Left renal pelvis (tissue), 4 donors: ENCODE measurements around the gene PPP6R3. TPM values are rescaled to one million over a fixed set of nuclear protein-coding genes. Genes with fewer than 3 reads are reported as not detected.

Experiments used
- DNase-seq, 4 donors: peaks; one replicate each; pipeline ENCODE4 v3.0.0-alpha.2; 2013; ENCODE audit warnings: low read depth in 4 of 4, low spot score in 3 of 4
- polyA plus RNA-seq, 4 donors: library from polyadenylated mRNA; unstranded; fragments of 120-200 nt; gene quantifications; one replicate each; pipeline ENCODE4 v1.2.1, GENCODE V29; 2013; ENCODE audit not compliant: insufficient read length in 4 of 4

Gene PPP6R3
- polyA plus RNA-seq, result 100 to 1,000 TPM in 2 of 4 donors, 10 to 100 TPM in 2; 69.0 to 114 (median 102) TPM

- peak in 2 of 4 donors; percentile 40 to 41 for DNase-seq
Observed at GRCh38 chr11:68460741-68461574, at the start of gene PPP6R3. Gene PPP6R3, plus strand, starts transcription at chr11:68460752. Its CDS starts 76,913 bp downstream, at chr11:68537665.

DNA sequence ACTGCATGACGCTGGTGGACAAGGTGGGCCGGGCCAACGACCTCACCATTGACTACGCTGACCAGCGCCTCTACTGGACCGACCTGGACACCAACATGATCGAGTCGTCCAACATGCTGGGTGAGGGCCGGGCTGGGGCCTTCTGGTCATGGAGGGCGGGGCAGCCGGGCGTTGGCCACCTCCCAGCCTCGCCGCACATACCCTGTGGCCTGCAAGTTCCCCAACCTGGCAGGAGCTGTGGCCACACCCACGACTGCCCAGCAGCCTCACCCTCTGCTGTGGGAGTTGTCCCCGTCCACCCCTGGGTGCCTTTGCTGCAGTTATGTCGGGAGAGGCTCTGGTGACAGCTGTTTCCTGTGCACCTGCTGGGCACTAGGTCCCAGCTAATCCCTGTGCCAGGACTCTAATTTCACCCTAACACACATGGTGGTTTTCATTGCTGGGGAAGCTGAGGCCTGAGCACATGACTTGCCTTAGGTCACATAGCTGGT lies 49.0 kb upstream of the PPP6R3 start:
- DNase-seq, result no peak

GRCh38 chr11:68412593-68413475 lies 47.7 kb upstream of the PPP6R3 start:
- no peak for DNase-seq

- no peak for DNase-seq
Observed at GRCh38 chr11:68413591-68413999, 47.0 kb upstream of the PPP6R3 start.

GRCh38 chr11:68414496-68415221 lies 45.9 kb upstream of the PPP6R3 start:
- no peak for DNase-seq

DNA sequence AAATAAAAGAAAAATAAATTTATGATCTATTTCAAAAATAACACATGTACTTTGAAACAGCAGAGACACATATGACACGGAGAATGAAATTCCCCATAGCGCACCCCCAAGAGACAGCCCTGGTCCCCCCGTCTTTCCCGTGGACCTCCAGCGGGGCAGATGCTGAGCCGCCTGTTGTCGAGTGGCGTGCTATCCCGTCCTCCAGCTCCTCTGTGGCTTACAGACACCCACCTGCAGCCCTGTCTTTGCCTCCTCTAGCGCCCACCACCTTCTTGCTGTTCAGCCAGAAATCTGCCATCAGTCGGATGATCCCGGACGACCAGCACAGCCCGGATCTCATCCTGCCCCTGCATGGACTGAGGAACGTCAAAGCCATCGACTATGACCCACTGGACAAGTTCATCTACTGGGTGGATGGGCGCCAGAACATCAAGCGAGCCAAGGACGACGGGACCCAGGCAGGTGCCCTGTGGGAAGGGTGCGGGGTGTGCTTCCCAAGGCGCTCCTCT lies 44.4 kb upstream of the PPP6R3 start:
- DNase-seq, result no peak

DNA sequence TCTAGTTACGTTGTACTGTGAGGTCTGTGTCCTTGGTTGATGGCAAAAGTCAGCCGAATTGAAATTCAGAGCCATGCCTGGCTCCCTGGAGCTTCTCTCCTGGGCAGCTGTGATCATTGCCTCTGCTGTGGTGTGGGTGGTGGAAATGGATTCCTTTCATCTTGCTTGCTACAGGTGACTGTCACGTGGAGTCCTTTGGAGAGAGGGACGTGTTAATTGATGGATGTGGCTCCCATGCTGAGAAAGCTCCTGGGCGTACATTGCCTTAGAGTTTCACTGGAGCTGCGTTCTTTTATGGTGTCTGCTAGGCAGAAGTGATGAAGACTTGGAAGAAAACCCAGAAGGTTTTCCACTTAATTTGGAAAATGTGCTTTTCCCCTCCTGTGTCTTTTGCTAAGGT lies 41.9 kb upstream of the PPP6R3 start:
- no peak for DNase-seq

GRCh38 chr11:68420171-68420570 lies 40.4 kb upstream of the PPP6R3 start:
- DNase-seq, result no peak

GRCh38 chr11:68423481-68423880 lies 37.1 kb upstream of the PPP6R3 start:
- DNase-seq, result no peak

DNA sequence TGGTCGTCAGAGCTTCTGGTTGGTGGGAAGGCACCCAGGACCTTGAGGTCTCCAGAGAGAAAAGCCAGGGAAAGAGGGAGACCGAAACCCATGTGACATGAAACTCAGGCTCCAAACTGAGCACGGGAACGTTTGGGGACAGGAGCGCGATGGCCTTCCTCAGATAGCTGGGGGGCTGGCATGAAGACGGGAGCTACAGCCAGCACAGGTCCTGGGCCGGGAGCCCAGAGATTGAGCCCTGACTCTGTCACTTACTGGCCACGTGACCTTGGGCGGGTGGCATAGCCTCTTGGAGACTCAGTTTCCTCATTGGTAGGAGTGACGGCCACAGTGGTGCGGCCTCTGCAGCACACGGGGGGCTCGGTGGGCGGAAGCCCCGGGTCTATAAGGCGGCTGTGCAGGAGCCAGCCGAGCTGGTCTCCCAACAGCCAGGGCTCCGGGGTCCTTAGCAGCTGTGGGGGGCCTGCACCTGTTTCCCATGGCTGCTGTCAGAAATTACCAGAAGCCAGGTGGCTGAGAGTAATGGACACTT lies 36.4 kb upstream of the PPP6R3 start:
- no peak for DNase-seq

DNA sequence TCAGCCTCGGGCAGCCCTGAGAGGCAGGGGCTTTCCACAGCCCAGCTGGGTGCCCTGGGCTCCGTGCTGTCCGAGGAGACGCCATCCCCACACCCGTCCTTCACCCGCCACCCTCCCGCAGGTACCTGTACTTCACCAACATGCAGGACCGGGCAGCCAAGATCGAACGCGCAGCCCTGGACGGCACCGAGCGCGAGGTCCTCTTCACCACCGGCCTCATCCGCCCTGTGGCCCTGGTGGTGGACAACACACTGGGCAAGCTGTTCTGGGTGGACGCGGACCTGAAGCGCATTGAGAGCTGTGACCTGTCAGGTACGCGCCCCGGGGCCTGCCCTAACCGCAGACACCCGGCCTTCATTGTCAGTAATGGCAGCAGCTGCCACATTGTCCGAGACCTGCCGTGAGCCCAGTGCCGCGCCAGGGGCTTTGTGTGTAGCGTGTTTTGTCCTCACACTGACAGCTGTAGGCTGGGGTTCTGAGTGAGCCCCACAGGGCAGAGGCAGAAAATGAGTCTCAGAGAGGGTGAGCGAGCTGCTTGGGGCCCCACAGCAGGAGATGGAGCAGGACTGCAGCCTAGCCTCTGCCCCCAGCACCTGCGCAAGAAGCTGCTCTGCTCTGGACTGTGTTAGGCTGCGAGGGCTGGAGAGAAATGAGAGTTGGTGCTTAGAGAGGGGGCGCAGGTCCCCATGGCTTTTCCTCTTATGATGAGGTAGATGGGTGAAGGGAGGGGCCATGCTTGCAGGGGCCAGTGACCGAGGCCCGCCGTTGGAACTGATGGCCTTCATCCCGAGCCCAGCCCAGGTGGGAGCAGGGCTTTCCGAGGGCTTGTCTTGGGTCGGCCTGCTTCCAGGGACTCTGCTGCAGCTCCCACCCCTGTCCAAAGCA lies 35.3 kb upstream of the PPP6R3 start:
- DNase-seq, result no peak

GRCh38 chr11:68425866-68426380 lies 34.6 kb upstream of the PPP6R3 start:
- DNase-seq, result no peak

DNA sequence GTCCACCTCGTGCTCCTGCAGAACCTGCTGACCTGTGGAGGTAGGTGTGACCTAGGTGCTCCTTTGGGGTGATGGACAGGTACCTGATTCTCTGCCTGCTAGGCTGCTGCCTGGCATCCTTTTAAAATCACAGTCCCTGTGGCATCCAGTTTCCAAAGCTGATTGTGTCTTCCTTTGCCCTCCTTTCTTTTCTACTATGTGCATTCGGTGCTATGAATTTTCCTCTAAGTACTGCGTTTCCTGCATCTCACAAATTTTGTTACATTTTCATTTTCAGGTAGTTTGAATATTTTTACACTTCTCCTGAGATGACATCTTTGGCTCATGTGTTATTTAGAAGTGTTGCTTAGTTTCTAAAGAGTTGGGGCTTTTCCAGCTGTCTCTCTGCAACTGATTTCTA lies 30.9 kb upstream of the PPP6R3 start:
- no peak for DNase-seq

DNA sequence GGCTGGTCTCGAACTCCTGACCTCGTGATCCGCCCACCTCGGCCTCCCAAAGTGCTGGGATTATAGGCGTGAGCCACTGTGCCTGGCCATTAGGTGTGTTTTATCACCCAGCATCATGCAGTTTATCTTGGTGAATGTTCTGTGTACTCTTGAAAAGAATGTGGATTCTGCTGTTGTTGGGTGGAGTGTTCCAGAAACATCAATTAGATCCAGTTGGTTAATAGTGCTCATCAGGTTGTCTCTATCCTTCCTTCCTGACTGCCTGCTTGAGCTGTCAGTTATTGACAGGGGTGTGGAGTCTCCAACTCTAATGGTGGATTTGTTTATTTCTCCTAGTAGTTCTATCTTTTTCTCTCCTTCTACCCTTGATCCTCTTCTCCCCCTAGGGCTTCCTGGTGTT lies 30.2 kb upstream of the PPP6R3 start:
- no peak for DNase-seq

GRCh38 chr11:68430801-68431200 lies 29.8 kb upstream of the PPP6R3 start:
- no peak for DNase-seq

GRCh38 chr11:68431984-68432645 lies 28.4 kb upstream of the PPP6R3 start:
- DNase-seq, result no peak

DNA sequence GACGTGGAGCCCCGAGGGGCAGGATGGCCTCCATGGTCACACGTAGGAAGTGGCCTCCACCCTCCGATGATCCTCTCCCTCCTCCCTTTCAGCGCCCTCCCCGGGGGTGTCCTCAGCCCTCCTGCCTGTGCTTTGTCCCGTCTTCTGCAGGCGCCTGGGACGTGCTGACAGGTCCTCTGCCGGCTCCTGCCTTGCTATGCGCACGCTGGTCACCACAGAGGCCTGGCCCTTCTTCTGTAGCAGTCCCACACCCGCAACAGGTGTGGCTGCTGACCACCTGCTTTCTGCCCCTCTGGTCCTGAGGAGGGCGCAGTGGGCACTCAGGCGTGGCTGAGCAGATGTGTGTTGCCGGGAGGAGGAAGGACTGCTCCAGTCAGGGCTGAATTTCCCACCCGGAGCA lies 27.7 kb upstream of the PPP6R3 start:
- DNase-seq, result no peak

- no peak for DNase-seq
Observed at GRCh38 chr11:68433541-68433940, 27.0 kb upstream of the PPP6R3 start.
